Measurements from ENCODE around the gene LHPP. TPM values are rescaled to one million over a fixed set of nuclear protein-coding genes. Genes with fewer than 3 reads are reported as not detected.

The LHPP gene
- polyA plus RNA-seq, 2 of the 4 experiments (the other 2 are of a cell fraction), result 14.4 to 18.6 TPM

DNA sequence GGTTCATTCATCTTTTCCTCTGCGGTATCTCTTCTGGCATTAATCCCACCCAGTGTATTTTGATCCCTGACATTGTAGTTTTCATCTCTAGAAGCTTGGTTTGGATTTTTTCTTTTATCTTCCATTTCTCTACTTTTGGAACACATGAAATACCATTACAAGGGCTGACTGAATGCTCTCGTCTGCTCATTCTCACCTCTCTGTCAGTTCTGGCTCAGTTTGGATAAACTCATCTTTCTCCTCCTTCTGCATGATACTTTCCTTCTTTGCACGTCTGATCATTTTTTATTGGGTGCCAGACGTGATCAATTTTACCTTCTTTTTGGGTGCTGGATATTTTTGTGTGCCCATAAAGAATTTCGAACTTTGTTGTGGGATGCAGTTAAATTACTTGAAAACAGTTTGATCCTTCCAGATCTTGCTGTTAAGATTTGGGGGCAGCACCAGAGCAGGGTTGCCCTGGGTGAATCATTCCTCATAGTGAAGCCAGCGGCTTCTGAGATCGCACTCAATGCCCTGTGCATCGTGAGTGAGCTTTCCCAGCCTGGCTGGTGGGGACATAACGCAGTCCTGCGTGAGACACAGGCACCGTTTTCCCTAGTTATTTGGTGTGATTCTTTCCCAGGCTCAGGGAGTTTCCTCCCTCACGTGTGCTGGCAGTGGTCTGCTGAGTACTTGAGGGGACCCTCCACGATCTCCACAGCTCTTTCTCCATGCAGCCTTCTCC lies 53.8 kb downstream of the LHPP start:
- Histone ChIP-seq H3K27ac (no peak overlapping the region), H3K4me3 (no peak overlapping the region), H3K4me1 (no peaks in the 10 kb centered on the region), H3K4me2 (no peak overlapping the region), H3K9me3 (no peaks in the 10 kb centered on the region)
- ATAC-seq (no peak; a peak in 1 of 6 replicates), DNase-seq (ENCODE audit: low read depth in 1 of 2, low spot score in 1 of 2) (no peak), FAIRE-seq (no peak)
- ChIA-PET CTCF (interaction anchor here (4.0 kb wide), 1 partner anchor 14 kb away, joined by 20 read pairs; no protein-coding TSS in a partner anchor), POLR2A (no interaction called here)
- TF ChIP-seq, protein P1, sequence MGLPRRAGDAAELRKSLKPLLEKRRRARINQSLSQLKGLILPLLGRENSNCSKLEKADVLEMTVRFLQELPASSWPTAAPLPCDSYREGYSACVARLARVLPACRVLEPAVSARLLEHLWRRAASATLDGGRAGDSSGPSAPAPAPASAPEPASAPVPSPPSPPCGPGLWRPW (IDR thresholded peaks at IDR 0.05), result no peak
- 62% methylated on average over 13 of the region's 13 CpGs for WGBS (ENCODE audit: missing lambda C conversion rate)

DNA sequence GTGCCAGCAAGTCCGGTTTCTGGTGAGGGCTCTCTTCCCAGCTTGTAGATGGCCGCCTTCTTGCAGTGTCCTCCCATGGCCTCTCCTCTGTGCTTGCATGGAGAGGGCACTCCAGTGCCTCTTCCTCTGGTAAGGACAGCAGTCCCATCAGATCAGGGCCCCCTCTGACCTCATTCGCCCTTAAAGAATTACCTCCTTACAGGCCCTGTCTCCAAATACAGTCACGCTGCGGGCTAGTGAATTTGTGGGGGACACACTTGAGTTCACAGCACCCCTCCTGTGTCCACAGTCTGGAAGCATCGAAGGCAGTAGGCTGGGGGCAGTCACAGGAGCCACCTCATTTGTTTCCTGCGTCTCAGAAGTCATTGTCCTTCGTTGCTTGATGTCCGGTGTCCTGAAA lies 54.6 kb downstream of the LHPP start:
- Histone ChIP-seq H3K4me1 (no peaks in the 10 kb centered on the region), H3K9me3 (no peaks in the 10 kb centered on the region), H3K27ac (no peak overlapping the region), H3K4me2 (no peak overlapping the region), H3K4me3 (no peak overlapping the region)
- ATAC-seq, result no peak; a peak in 1 of 6 replicates
- ChIA-PET POLR2A (no interaction called here), CTCF (interaction anchor here (4.0 kb wide), 1 partner anchor 14 kb away, joined by 20 read pairs; no protein-coding TSS in a partner anchor)
- 80% methylated on average over 9 of the region's 9 CpGs for WGBS (ENCODE audit: missing lambda C conversion rate)
- no peak for DNase-seq (ENCODE audit: low read depth in 1 of 2, low spot score in 1 of 2)
- FAIRE-seq, result no peak
- no peak for TF ChIP-seq TFCP2L1 (CRISPR knock-in tag; IDR thresholded peaks at IDR 0.05)
- TF ChIP-seq HDAC2 (IDR thresholded peaks at IDR 0.05), result no peak
- no peak for TF ChIP-seq RFX5 (IDR thresholded peaks at IDR 0.05)
- TF ChIP-seq RCOR1 (IDR thresholded peaks at IDR 0.05; ENCODE audit: low read depth, low read length), result no peak
- no peak for TF ChIP-seq FOXS1 (CRISPR knock-in tag; IDR thresholded peaks at IDR 0.05)
- no peak for TF ChIP-seq JUN (IDR thresholded peaks at IDR 0.05)
- no peak for TF ChIP-seq KDM5A (IDR thresholded peaks at IDR 0.05)
- no peak for TF ChIP-seq RNF2 (IDR thresholded peaks at IDR 0.05; ENCODE audit: borderline replicate concordance, low read depth)
- TF ChIP-seq RAD21 (conservative IDR thresholded peaks at IDR 0.05 in 1 of 2, IDR thresholded peaks at IDR 0.05 in 1 of 2), result no peak
- TF ChIP-seq ZC3H11A (IDR thresholded peaks at IDR 0.05), result no peak
- TF ChIP-seq SREBF2 (IDR thresholded peaks at IDR 0.05), result no peak
- no peak for TF ChIP-seq PHF8 (IDR thresholded peaks at IDR 0.05; ENCODE audit: borderline replicate concordance, low read depth)
- TF ChIP-seq BHLHE40 (IDR thresholded peaks at IDR 0.05; ENCODE audit: low read depth, low read length), result no peak
- no peak for TF ChIP-seq MYC (IDR thresholded peaks at IDR 0.05; ENCODE audit: borderline replicate concordance, low read length)
- TF ChIP-seq, protein P2, sequence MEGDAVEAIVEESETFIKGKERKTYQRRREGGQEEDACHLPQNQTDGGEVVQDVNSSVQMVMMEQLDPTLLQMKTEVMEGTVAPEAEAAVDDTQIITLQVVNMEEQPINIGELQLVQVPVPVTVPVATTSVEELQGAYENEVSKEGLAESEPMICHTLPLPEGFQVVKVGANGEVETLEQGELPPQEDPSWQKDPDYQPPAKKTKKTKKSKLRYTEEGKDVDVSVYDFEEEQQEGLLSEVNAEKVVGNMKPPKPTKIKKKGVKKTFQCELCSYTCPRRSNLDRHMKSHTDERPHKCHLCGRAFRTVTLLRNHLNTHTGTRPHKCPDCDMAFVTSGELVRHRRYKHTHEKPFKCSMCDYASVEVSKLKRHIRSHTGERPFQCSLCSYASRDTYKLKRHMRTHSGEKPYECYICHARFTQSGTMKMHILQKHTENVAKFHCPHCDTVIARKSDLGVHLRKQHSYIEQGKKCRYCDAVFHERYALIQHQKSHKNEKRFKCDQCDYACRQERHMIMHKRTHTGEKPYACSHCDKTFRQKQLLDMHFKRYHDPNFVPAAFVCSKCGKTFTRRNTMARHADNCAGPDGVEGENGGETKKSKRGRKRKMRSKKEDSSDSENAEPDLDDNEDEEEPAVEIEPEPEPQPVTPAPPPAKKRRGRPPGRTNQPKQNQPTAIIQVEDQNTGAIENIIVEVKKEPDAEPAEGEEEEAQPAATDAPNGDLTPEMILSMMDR (IDR thresholded peaks at IDR 0.05), result no peak
- no peak for TF ChIP-seq MAZ (IDR thresholded peaks at IDR 0.05; ENCODE audit: borderline replicate concordance, low read depth, low read length)

DNA sequence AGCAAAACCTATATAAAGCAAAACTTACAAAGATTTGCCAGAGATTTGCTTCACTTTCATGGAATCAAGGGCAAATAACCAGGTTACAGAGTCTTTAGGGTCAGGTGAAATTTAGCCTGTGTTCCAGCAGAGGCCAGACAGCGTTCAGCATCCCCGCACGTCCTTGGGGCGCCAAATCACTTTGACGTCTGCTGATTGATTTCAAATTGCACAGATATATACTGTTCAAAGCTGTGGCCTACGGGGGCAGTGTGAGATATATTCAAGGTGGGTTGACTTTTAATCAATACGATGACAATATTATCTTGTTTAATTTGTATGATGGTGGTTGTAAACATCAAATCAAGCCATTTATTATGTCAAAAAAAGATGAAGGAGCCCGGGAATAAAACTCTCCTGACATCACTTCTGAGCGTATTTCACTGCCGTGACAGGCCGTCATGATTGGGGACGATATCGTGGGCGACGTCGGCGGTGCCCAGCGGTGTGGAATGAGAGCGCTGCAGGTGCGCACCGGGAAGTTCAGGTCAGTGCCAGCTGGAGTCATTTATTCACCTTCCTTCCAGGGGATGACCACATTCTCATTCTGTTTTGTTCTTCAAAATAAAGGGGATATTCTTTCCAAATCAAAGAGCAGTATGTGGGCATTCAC lies 55.2 kb downstream of the LHPP start:
- Histone ChIP-seq H3K4me2 (no peak overlapping the region), H3K27ac (no peak overlapping the region), H3K9me3 (no peaks in the 10 kb centered on the region), H3K4me1 (no peaks in the 10 kb centered on the region), H3K4me3 (no peak overlapping the region)
- DNase-seq (ENCODE audit: low read depth in 1 of 2, low spot score in 1 of 2) (no peak), FAIRE-seq (no peak), ATAC-seq (no peak)
- no peak for TF ChIP-seq CHD4 (IDR thresholded peaks at IDR 0.05; ENCODE audit: borderline replicate concordance)
- no peak for TF ChIP-seq POLR2A (IDR thresholded peaks at IDR 0.05; ENCODE audit: low read length)
- TF ChIP-seq MAX (IDR thresholded peaks at IDR 0.05), result no peak
- no peak for TF ChIP-seq ZC3H11A (IDR thresholded peaks at IDR 0.05)
- POLR2A ChIA-PET, result no interaction called here
- 83% methylated on average over 21 of the region's 21 CpGs for WGBS (ENCODE audit: missing lambda C conversion rate)
- CTCF ChIA-PET, result interaction anchor here (4.0 kb wide), 1 partner anchor 13 kb away, joined by 20 read pairs; no protein-coding TSS in a partner anchor
